Transverse colon (tissue), 4 donors: Measurements from ENCODE around the gene NLGN2. TPM values are rescaled to one million over a fixed set of nuclear protein-coding genes. Genes with fewer than 3 reads are reported as not detected.
"Not testable (repeated sequence)": the region's sequence is repeated elsewhere in the genome, so short reads cannot be mapped to it uniquely, and the experiment has no call there.

ENCODE experiments used
- DNase-seq: peaks from one replicate; pipeline ENCODE4 v3.0.0-alpha.2; 2019
- H3K27ac ChIP-seq, 4 donors: fragments of 200-600 bp; sonication (generic); 2 replicates each; pipeline ENCODE4 v1.5.1; 2016 to 2018; ENCODE audit warnings: inconsistent platforms in 4 of 4
- H3K27me3 ChIP-seq: fragments of 200-600 bp; sonication (generic); 2 replicates; pipeline ENCODE4 v1.5.1; 2017; ENCODE audit warnings: inconsistent platforms
- H3K36me3 ChIP-seq, 4 donors: fragments of 200-600 bp; sonication (generic); 2 replicates each; pipeline ENCODE4 v1.5.1; 2017 to 2019; ENCODE audit warnings: inconsistent platforms in 4 of 4
- H3K4me1 ChIP-seq, 4 donors: fragments of 200-600 bp; sonication (generic); 2 replicates each; pipeline ENCODE4 v1.5.1; 2017 to 2020; ENCODE audit warnings: inconsistent platforms in 4 of 4
- H3K4me3 ChIP-seq, 4 donors: fragments of 200-600 bp; sonication (generic); 1 replicate in 1 of 4; 2 replicates in 3 of 4; pipeline versions ENCODE4 v1.5.1 to v1.6.1; 2017 to 2019; ENCODE audit warnings: inconsistent platforms in 4 of 4
- H3K9me3 ChIP-seq, 2 donors: fragments of 200-600 bp; sonication (generic); 2 replicates each; pipeline ENCODE4 v1.5.1; 2017 to 2019; ENCODE audit warnings: inconsistent platforms in 2 of 2
- CTCF ChIP-seq, 5 experiments: fragments of 200-600 bp in 3 of 5; fragments of 450-650 bp in 2 of 5; sonication (generic) in 3 of 5; IDR thresholded peaks; 1 replicate in 2 of 5; 2 replicates in 3 of 5; pipeline ENCODE4 v1.5.1; 2016 to 2017; ENCODE audit warnings: antibody characterized with exemption in 5 of 5, inconsistent platforms in 3 of 5, mild to moderate bottlenecking in 2 of 5, moderate library complexity in 1 of 5
- EP300 ChIP-seq: sonication (generic); formaldehyde crosslinking; IDR thresholded peaks from one replicate; pipeline ENCODE4 v1.6.1; 2017; ENCODE audit warnings: antibody characterized with exemption, low read depth
- POLR2A ChIP-seq: fragments of 450-650 bp; IDR thresholded peaks from one replicate; pipeline ENCODE4 v1.6.1; 2016; ENCODE audit warnings: antibody characterized with exemption, mild to moderate bottlenecking, moderate library complexity
- POLR2AphosphoS5 ChIP-seq, 3 donors: sonication (generic); formaldehyde crosslinking; IDR thresholded peaks; one replicate each; pipeline ENCODE4 v1.6.1; 2016; ENCODE audit warnings: antibody characterized with exemption in 3 of 3
- WGBS, 2 donors: methylation state at CpG; one replicate each; pipeline ENCODE4 v1.1.5; 2018; ENCODE audit warnings: low coverage in 1 of 2; 5-methylcytosine and 5-hydroxymethylcytosine counted together
- in situ Hi-C, 4 donors: fragments of 200-750 bp; cut with MboI; loops; one replicate each; pipeline versions ENCODE4 v1.15.0 to v1.15.1; 2017; ENCODE audit warnings: low sequenced_read_pairs in 3 of 4, low pct_ligation_motif_present in 1 of 4, low pct_unique_long_range_greater_than_20kb in 1 of 4
- intact Hi-C: fragments of 100-400 bp; cut with DNase I; formaldehyde crosslinking; loops from one replicate; pipeline ENCODE4 v1.15.1; 2023; ENCODE audit warnings: low total_unique reads
- total RNA-seq, 4 donors: library from RNA; depleted of rRNA; stranded (reverse); fragments of >200 nt; gene quantifications; one replicate each; pipeline ENCODE4 v1.1.0, GENCODE V29; 2016

NLGN2 gene
- total RNA-seq, 4 donors from 2014 or later = 2.2 to 12.3 (median 3.9) TPM

- 79 to 92% methylated on average over 5 to 8 of the region's 8 CpGs for WGBS, 2 donors
- no peaks in the 10 kb centered on the region for H3K27me3 ChIP-seq
- no peak overlapping the region for H3K27ac ChIP-seq
- H3K36me3 ChIP-seq = no peaks in the 10 kb centered on the region
- no peaks in the 10 kb centered on the region for H3K9me3 ChIP-seq
- TF ChIP-seq CTCF (IDR thresholded peaks at IDR 0.05) (no peak), POLR2A (no peak)
- no peaks in the 10 kb centered on the region for H3K4me1 ChIP-seq
- H3K4me3 ChIP-seq = no peak overlapping the region
- intact Hi-C loops = no loop called here
- DNase-seq = no peak
- in situ Hi-C loops = loop anchor here in 1 of 4 donors (10.0 kb wide), 1 partner anchor 68 kb away; the partner anchor contains the start of genes FGF11 and TMEM102
Measured at GRCh38 chr17:7367083-7367482, 40.6 kb upstream of the NLGN2 start.

GRCh38 chr17:7367918-7368598 lies 39.6 kb upstream of the NLGN2 start:
- TF ChIP-seq POLR2AphosphoS5 (IDR thresholded peaks at IDR 0.05) = no peak
- no peak for TF ChIP-seq EP300
- no peak for TF ChIP-seq POLR2A
- TF ChIP-seq CTCF (IDR thresholded peaks at IDR 0.05) = no peak
- no peak for DNase-seq
- H3K4me3 ChIP-seq = no peak overlapping the region
- intact Hi-C loops = no loop called here
- in situ Hi-C loops = loop anchor here in 1 of 4 donors (10.0 kb wide), 1 partner anchor 67 kb away; the partner anchor contains the start of genes FGF11 and TMEM102
- H3K9me3 ChIP-seq = no peaks in the 10 kb centered on the region
- WGBS, 2 donors = 78 to 98% methylated on average over 6 to 13 of the region's 13 CpGs
- H3K27ac ChIP-seq = no peak overlapping the region
- H3K4me1 ChIP-seq = no peaks in the 10 kb centered on the region
- H3K27me3 ChIP-seq = no peaks in the 10 kb centered on the region
- H3K36me3 ChIP-seq = no peaks in the 10 kb centered on the region

- DNase-seq, H3K9me3 ChIP-seq, H3K27ac ChIP-seq, intact Hi-C loops, H3K4me1 ChIP-seq, H3K36me3 ChIP-seq, H3K27me3 ChIP-seq, H3K4me3 ChIP-seq: not testable (repeated sequence)
- in situ Hi-C loops = loop anchor here in 1 of 4 donors (10.0 kb wide), 1 partner anchor 66 kb away; the partner anchor contains the start of genes FGF11 and TMEM102
- 82% methylated on average over 5 of the region's 5 CpGs for WGBS, 2 donors
Measured at GRCh38 chr17:7368599-7368994, 39.0 kb upstream of the NLGN2 start.

GRCh38 chr17:7369825-7370224 lies 37.8 kb upstream of the NLGN2 start:
- in situ Hi-C loops = loop anchor here in 1 of 4 donors (10.0 kb wide), 1 partner anchor 65 kb away; the partner anchor contains the start of genes FGF11 and TMEM102
- Histone ChIP-seq H3K4me1 (no peaks in the 10 kb centered on the region), H3K4me3 (no peak overlapping the region), H3K27ac (no peak overlapping the region), H3K27me3 (no peaks in the 10 kb centered on the region), H3K9me3 (no peaks in the 10 kb centered on the region), H3K36me3 (no peaks in the 10 kb centered on the region)
- TF ChIP-seq EP300 = no peak
- no peak for TF ChIP-seq POLR2AphosphoS5 (IDR thresholded peaks at IDR 0.05)
- DNase-seq = no peak
- intact Hi-C loops = no loop called here
- WGBS, 2 donors = 88 to 100% methylated on average over 1 to 5 of the region's 5 CpGs

GRCh38 chr17:7370853-7371252 lies 36.8 kb upstream of the NLGN2 start:
- Histone ChIP-seq H3K4me1 (no peaks in the 10 kb centered on the region), H3K4me3 (no peak overlapping the region), H3K27me3 (no peaks in the 10 kb centered on the region), H3K27ac (no peak overlapping the region), H3K9me3 (no peaks in the 10 kb centered on the region), H3K36me3 (no peaks in the 10 kb centered on the region)
- 36 to 73% methylated on average over 2 to 4 of the region's 4 CpGs for WGBS, 2 donors
- in situ Hi-C loops (no loop called here), intact Hi-C loops (no loop called here)
- no peak for DNase-seq
- TF ChIP-seq POLR2A (no peak), CTCF (IDR thresholded peaks at IDR 0.05) (no peak), POLR2AphosphoS5 (IDR thresholded peaks at IDR 0.05) (no peak), EP300 (no peak)
